H1 (cell line): ENCODE measurements around the gene ZCCHC17. TPM values are rescaled to one million over a fixed set of nuclear protein-coding genes. Genes with fewer than 3 reads are reported as not detected.

ENCODE experiments used
- CTCF ChIA-PET: fragments of 300-600 bp; sonication (Branson Sonifier 250); formaldehyde crosslinking; loops from one replicate; lab custom pipeline; 2021; ENCODE audit not compliant: partially characterized antibody; lab: Charles Lee
- POLR2A ChIA-PET: fragments of 300-600 bp; sonication (Branson Sonifier 250); formaldehyde crosslinking; loops from one replicate; lab custom pipeline; 2021; ENCODE audit warnings: inconsistent platforms; ENCODE audit not compliant: partially characterized antibody; lab: Charles Lee
- DNase-seq, 2 experiments: peaks; one replicate each; pipeline versions ENCODE4 v3.0.0 to v3.0.0-alpha.2; 2010 to 2022; ENCODE audit warnings: low spot score in 2 of 2, low read depth in 1 of 2, mixed read lengths in 1 of 2
- FAIRE-seq: peaks from 2 replicates; lab custom pipeline; 2011; peaks lifted over from hg19 to GRCh38; lab: Jason Lieb, UNC
- H2AFZ ChIP-seq: 2 replicates; pipeline ENCODE4 v1.8.1; 2012; ENCODE audit warnings: low read length, inconsistent platforms
- H2AK5ac ChIP-seq: 2 replicates; pipeline ENCODE4 v1.6.1; 2013; ENCODE audit warnings: low read depth, low read length
- H2BK120ac ChIP-seq: replicated peaks from 2 replicates; pipeline ENCODE3; 2013; ENCODE audit warnings: low read depth, low read length, inconsistent platforms
- H2BK12ac ChIP-seq: 2 replicates; pipeline ENCODE4 v1.6.1; 2013; ENCODE audit warnings: low read depth, low read length
- H2BK15ac ChIP-seq: 2 replicates; pipeline ENCODE4 v1.6.1; 2013; ENCODE audit warnings: low read length
- H2BK20ac ChIP-seq: 2 replicates; pipeline ENCODE4 v1.6.1; 2013; ENCODE audit warnings: low read length
- H2BK5ac ChIP-seq: 2 replicates; pipeline ENCODE4 v1.6.1; 2013; ENCODE audit warnings: low read depth, low read length
- H3K14ac ChIP-seq: 2 replicates; pipeline ENCODE4 v1.6.1; 2013; ENCODE audit warnings: inconsistent platforms; ENCODE audit not compliant: insufficient read length
- H3K18ac ChIP-seq: 2 replicates; pipeline ENCODE4 v1.6.1; 2013; ENCODE audit warnings: low read length; ENCODE audit errors: extremely low read depth
- H3K23ac ChIP-seq: 2 replicates; pipeline ENCODE4 v1.6.1; 2013; ENCODE audit warnings: inconsistent platforms; ENCODE audit not compliant: insufficient read length
- H3K23me2 ChIP-seq: 2 replicates; pipeline ENCODE4 v1.6.1; 2013; ENCODE audit warnings: low read depth, low read length
- H3K27ac ChIP-seq: 2 replicates; pipeline ENCODE4 v1.6.1; 2011; ENCODE audit warnings: low read depth, low read length, inconsistent platforms
- H3K27me3 ChIP-seq, 4 experiments: replicated peaks in 1 of 4; 1 replicate in 1 of 4; 2 replicates in 3 of 4; pipeline versions ENCODE4 v1.6.1 to v1.8.1; 2011 to 2013; ENCODE audit warnings: low read length in 3 of 4, mild to moderate bottlenecking in 3 of 4, inconsistent platforms in 2 of 4, mixed read lengths in 2 of 4, moderate library complexity in 1 of 4; ENCODE audit not compliant: control insufficient read depth in 3 of 4, insufficient read depth in 3 of 4; ENCODE audit errors: extremely low read depth in 1 of 4
- H3K36me3 ChIP-seq, 4 experiments: 2 replicates each; pipeline versions ENCODE4 v1.6.1 to v1.8.1; 2011 to 2013; ENCODE audit warnings: mild to moderate bottlenecking in 4 of 4, low read length in 3 of 4, moderate library complexity in 2 of 4, control low read depth in 1 of 4, inconsistent platforms in 1 of 4; ENCODE audit not compliant: insufficient read depth in 4 of 4, control insufficient read depth in 2 of 4
- H3K4ac ChIP-seq: replicated peaks from 2 replicates; pipeline ENCODE3; 2013; ENCODE audit warnings: low read length, low read depth, mixed read lengths, inconsistent platforms; ENCODE audit not compliant: insufficient read length
- H3K4me1 ChIP-seq, 4 experiments: replicated peaks in 1 of 4; 1 replicate in 1 of 4; 2 replicates in 3 of 4; pipeline versions ENCODE4 v1.6.1 to v1.8.1; 2011 to 2013; ENCODE audit warnings: low read length in 3 of 4, inconsistent platforms in 2 of 4, mixed read lengths in 1 of 4; ENCODE audit not compliant: insufficient read depth in 4 of 4, control insufficient read depth in 3 of 4
- H3K4me2 ChIP-seq, 2 experiments: 2 replicates each; pipeline versions ENCODE4 v1.6.1 to v1.8.1; 2011 to 2013; ENCODE audit warnings: low read depth in 2 of 2, low read length in 2 of 2, control low read depth in 1 of 2, inconsistent platforms in 1 of 2, mild to moderate bottlenecking in 1 of 2; ENCODE audit not compliant: insufficient read depth in 1 of 2
- H3K4me3 ChIP-seq, 4 experiments: fragments of 200-600, 300-600 bp in 1 of 4; sonication (generic), shearing (Covaris generic), sonication (Bioruptor Twin) in 1 of 4; 2 replicates each; pipeline versions ENCODE4 v1.5.1 to v1.8.1; 2011 to 2016; ENCODE audit warnings: low read length in 4 of 4, low read depth in 3 of 4, control low read depth in 2 of 4, inconsistent platforms in 2 of 4, mild to moderate bottlenecking in 2 of 4, mixed read lengths in 1 of 4, moderate library complexity in 1 of 4; ENCODE audit not compliant: insufficient read depth in 2 of 4; ENCODE audit errors: extremely low read depth in 1 of 4
- H3K56ac ChIP-seq: replicated peaks from 2 replicates; pipeline ENCODE3; 2013; ENCODE audit warnings: low read depth, mild to moderate bottlenecking, mixed read lengths, low read length, inconsistent platforms; ENCODE audit not compliant: insufficient read length
- H3K79me1 ChIP-seq: 2 replicates; pipeline ENCODE4 v1.6.1; 2013; ENCODE audit warnings: low read depth, low read length, control low read depth
- H3K79me2 ChIP-seq, 2 experiments: 2 replicates each; pipeline versions ENCODE4 v1.6.1 to v1.8.1; 2012 to 2013; ENCODE audit warnings: low read length in 2 of 2, mild to moderate bottlenecking in 2 of 2, inconsistent platforms in 1 of 2; ENCODE audit not compliant: insufficient read depth in 2 of 2, control insufficient read depth in 1 of 2
- H3K9ac ChIP-seq, 4 experiments: replicated peaks in 1 of 4; 1 replicate in 1 of 4; 2 replicates in 3 of 4; pipeline versions ENCODE4 v1.6.1 to v1.8.1; 2011 to 2013; ENCODE audit warnings: low read depth in 3 of 4, low read length in 3 of 4, control low read depth in 2 of 4, mild to moderate bottlenecking in 2 of 4, moderate library complexity in 2 of 4, inconsistent platforms in 1 of 4; ENCODE audit errors: extremely low read depth in 1 of 4
- H3K9me3 ChIP-seq, 2 experiments: 2 replicates each; pipeline versions ENCODE4 v1.6.1 to v1.8.1; 2012 to 2013; ENCODE audit warnings: mild to moderate bottlenecking in 2 of 2, moderate library complexity in 2 of 2, control low read depth in 1 of 2, inconsistent platforms in 1 of 2, low read depth in 1 of 2, low read length in 1 of 2, mixed read lengths in 1 of 2; ENCODE audit not compliant: insufficient read depth in 2 of 2
- H4K20me1 ChIP-seq, 2 experiments: replicated peaks in 1 of 2; 2 replicates each; pipeline versions ENCODE3 to v1.8.1; 2011 to 2013; ENCODE audit warnings: inconsistent platforms in 2 of 2, low read length in 2 of 2, mild to moderate bottlenecking in 1 of 2; ENCODE audit not compliant: insufficient read depth in 2 of 2, control insufficient read depth in 1 of 2
- H4K5ac ChIP-seq: 2 replicates; pipeline ENCODE4 v1.6.1; 2013; ENCODE audit warnings: low read length, low read depth, mixed read lengths, inconsistent platforms; ENCODE audit not compliant: insufficient read length
- H4K8ac ChIP-seq: 2 replicates; pipeline ENCODE4 v1.8.0; 2013; ENCODE audit warnings: mild to moderate bottlenecking, moderate library complexity, low read length, inconsistent platforms; ENCODE audit not compliant: insufficient read depth; ENCODE audit errors: extremely low read depth
- H4K91ac ChIP-seq: replicated peaks from 2 replicates; pipeline ENCODE3; 2013; ENCODE audit warnings: low read length, mixed read lengths, inconsistent platforms; ENCODE audit not compliant: insufficient read length
- CHD1 ChIP-seq: IDR thresholded peaks from 2 replicates; pipeline ENCODE4 v1.6.1; 2012; ENCODE audit warnings: low read depth, low read length, improper control_type of control experiment
- WGBS, 2 experiments: shearing (Covaris generic) in 1 of 2; methylation state at CpG; one replicate each; pipeline versions ENCODE4 v1.1.6 to v1.1.7; 2013 to 2015; ENCODE audit warnings: low lambda C conversion rate in 2 of 2, mixed read lengths in 2 of 2, inconsistent platforms in 1 of 2, low coverage in 1 of 2, missing lambda C conversion rate in 1 of 2; ENCODE audit not compliant: insufficient replicate concordance in 2 of 2, insufficient coverage in 1 of 2, insufficient read length in 1 of 2; ENCODE audit errors: extremely low coverage in 1 of 2, missing lambda C conversion rate in 1 of 2; 5-methylcytosine and 5-hydroxymethylcytosine counted together
- polyA plus RNA-seq, 7 experiments: library from polyadenylated mRNA; depleted of rRNA in 3 of 7; stranded (reverse) in 5 of 7; unstranded in 2 of 7; fragments of >200 nt in 5 of 7; fragments of 200-250 nt in 2 of 7; gene quantifications; 1 replicate in 5 of 7; 2 replicates in 1 of 7; 4 replicates in 1 of 7; pipeline versions ENCODE4 v1.2.1 to v1.2.3, GENCODE V29; 2011 to 2013; ENCODE audit warnings: missing spikeins in 2 of 7, mixed read lengths in 2 of 7
- total RNA-seq: library from RNA; stranded (reverse); fragmentation: NEBNext Ultra II Directional; extraction: Animal tissue kit (Norgen Biotek cat#: 25700); gene quantifications from 2 replicates; pipeline ENCODE4 v1.2.1, GENCODE V29; 2021

ZCCHC17 gene
- total and polyA plus RNA-seq, 2 of the 8 experiments (the other 6 are each of a cell fraction or from before 2014, with no cell fraction given), result 51.6 to 59.3 TPM

GRCh38 chr1:31248276-31248675, 48.6 kb upstream of the ZCCHC17 start:
- no peak overlapping the region for H3K14ac ChIP-seq
- TF ChIP-seq CHD1, result no peak
- no peak overlapping the region for H2BK120ac ChIP-seq
- CTCF ChIA-PET, result interaction anchor here (0.6 to 3.4 kb wide), 4 partner anchors 31 to 328 kb away, joined by 3 to 22 read pairs (median 4); no protein-coding TSS in a partner anchor
- no peak overlapping the region for H4K8ac ChIP-seq
- no peak for FAIRE-seq
- no peak overlapping the region for H3K27ac ChIP-seq
- H3K9ac ChIP-seq, result no peak overlapping the region
- no peaks in the 10 kb centered on the region for H3K79me2 ChIP-seq
- no peak overlapping the region for H3K23ac ChIP-seq
- no peak overlapping the region for H4K91ac ChIP-seq
- H3K4ac ChIP-seq, result no peak overlapping the region
- no peak overlapping the region for H2AFZ ChIP-seq
- H3K4me1 ChIP-seq, result no peaks in the 10 kb centered on the region
- no peaks in the 10 kb centered on the region for H3K9me3 ChIP-seq
- no peak overlapping the region for H4K5ac ChIP-seq
- H3K56ac ChIP-seq, result no peak overlapping the region
- H4K20me1 ChIP-seq, result no peaks in the 10 kb centered on the region
- 89% methylated on average over 4 of the region's 4 CpGs; no CpG with 5 or more reads in 1 of the 2 experiments for WGBS, 2 experiments
- no peak overlapping the region for H2BK20ac ChIP-seq
- DNase-seq, result no peak
- no peaks in the 10 kb centered on the region for H3K27me3 ChIP-seq
- POLR2A ChIA-PET, result interaction anchor here (0.6 to 2.1 kb wide), 3 partner anchors 9 to 53 kb away, joined by 3 to 12 read pairs (median 3); no protein-coding TSS in a partner anchor
- H3K18ac ChIP-seq, result no peak overlapping the region
- H2BK15ac ChIP-seq, result no peak overlapping the region
- no peak overlapping the region for H3K4me3 ChIP-seq
- no peak overlapping the region for H3K4me2 ChIP-seq
- H3K79me1 ChIP-seq, result no peaks in the 10 kb centered on the region
- no peak overlapping the region for H2AK5ac ChIP-seq
- H2BK5ac ChIP-seq, result no peak overlapping the region
- no peak overlapping the region for H2BK12ac ChIP-seq
- no peaks in the 10 kb centered on the region for H3K36me3 ChIP-seq
- H3K23me2 ChIP-seq, result no peaks in the 10 kb centered on the region
